Dedifferentiated amniotic fluid mesenchymal stem cell (primary cell): ENCODE data around the gene LYST.
"Not testable (repeated sequence)": the region's sequence is repeated elsewhere in the genome, so short reads cannot be mapped to it uniquely, and the experiment has no call there.

Source experiments
- DNase-seq: peaks from one replicate; pipeline ENCODE4 v3.0.0-alpha.2; 2016; ENCODE audit errors: extremely low spot score

The LYST gene, protein sequence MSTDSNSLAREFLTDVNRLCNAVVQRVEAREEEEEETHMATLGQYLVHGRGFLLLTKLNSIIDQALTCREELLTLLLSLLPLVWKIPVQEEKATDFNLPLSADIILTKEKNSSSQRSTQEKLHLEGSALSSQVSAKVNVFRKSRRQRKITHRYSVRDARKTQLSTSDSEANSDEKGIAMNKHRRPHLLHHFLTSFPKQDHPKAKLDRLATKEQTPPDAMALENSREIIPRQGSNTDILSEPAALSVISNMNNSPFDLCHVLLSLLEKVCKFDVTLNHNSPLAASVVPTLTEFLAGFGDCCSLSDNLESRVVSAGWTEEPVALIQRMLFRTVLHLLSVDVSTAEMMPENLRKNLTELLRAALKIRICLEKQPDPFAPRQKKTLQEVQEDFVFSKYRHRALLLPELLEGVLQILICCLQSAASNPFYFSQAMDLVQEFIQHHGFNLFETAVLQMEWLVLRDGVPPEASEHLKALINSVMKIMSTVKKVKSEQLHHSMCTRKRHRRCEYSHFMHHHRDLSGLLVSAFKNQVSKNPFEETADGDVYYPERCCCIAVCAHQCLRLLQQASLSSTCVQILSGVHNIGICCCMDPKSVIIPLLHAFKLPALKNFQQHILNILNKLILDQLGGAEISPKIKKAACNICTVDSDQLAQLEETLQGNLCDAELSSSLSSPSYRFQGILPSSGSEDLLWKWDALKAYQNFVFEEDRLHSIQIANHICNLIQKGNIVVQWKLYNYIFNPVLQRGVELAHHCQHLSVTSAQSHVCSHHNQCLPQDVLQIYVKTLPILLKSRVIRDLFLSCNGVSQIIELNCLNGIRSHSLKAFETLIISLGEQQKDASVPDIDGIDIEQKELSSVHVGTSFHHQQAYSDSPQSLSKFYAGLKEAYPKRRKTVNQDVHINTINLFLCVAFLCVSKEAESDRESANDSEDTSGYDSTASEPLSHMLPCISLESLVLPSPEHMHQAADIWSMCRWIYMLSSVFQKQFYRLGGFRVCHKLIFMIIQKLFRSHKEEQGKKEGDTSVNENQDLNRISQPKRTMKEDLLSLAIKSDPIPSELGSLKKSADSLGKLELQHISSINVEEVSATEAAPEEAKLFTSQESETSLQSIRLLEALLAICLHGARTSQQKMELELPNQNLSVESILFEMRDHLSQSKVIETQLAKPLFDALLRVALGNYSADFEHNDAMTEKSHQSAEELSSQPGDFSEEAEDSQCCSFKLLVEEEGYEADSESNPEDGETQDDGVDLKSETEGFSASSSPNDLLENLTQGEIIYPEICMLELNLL (N-terminal part only)

DNA sequence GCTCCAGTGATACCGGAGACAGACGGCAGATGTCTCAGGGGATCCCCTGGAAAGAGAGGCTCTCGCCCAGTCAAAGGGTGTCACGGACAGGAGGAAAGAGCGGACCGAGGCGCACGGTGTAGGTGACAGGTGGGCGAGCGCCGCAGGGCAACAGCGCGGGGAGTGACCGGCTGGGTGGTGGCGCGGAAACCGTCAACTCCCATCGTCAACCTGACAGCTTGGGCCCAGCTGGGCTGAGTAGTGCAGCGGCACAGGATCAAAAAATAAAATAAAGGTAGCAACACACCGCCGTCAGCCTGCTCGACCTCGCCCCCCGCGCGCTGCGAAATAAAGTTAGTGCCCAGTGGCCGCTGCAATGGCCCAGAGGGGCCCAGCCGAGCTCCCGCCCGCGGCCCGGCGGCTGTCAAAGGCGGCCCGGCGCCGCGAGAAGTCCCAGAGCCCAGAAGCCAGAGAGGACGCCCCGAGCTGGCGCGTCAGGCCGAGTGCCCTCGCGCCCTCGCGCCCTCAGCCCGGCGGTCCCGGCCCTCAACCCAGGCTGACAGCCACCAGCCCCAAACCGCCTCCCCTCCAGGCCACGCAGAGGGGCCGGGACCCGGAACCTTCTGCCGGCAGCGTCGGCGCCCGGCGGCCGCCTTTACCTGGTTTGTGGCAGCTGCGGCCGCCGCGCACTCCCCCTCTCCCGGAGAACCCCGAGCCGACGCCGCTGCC, at the start of gene LYST:
Gene LYST, minus strand, starts transcription at position 702 of the 708 bp plus-strand sequence. CDS start 36,489 bp downstream, outside the sequence.
- no peak for DNase-seq

GRCh38 chr1:235915489-235915888, 48.8 kb upstream of the LYST start:
- DNase-seq, result not testable (repeated sequence)

- no peak for DNase-seq
Measured at GRCh38 chr1:235913311-235913710, 46.6 kb upstream of the LYST start.

GRCh38 chr1:235911876-235912275, 45.2 kb upstream of the LYST start:
- no peak for DNase-seq

GRCh38 chr1:235911300-235911662, 44.6 kb upstream of the LYST start:
- no peak for DNase-seq

- DNase-seq, result peak; percentile 86
Measured at GRCh38 chr1:235910357-235911299, 43.9 kb upstream of the LYST start.

DNA sequence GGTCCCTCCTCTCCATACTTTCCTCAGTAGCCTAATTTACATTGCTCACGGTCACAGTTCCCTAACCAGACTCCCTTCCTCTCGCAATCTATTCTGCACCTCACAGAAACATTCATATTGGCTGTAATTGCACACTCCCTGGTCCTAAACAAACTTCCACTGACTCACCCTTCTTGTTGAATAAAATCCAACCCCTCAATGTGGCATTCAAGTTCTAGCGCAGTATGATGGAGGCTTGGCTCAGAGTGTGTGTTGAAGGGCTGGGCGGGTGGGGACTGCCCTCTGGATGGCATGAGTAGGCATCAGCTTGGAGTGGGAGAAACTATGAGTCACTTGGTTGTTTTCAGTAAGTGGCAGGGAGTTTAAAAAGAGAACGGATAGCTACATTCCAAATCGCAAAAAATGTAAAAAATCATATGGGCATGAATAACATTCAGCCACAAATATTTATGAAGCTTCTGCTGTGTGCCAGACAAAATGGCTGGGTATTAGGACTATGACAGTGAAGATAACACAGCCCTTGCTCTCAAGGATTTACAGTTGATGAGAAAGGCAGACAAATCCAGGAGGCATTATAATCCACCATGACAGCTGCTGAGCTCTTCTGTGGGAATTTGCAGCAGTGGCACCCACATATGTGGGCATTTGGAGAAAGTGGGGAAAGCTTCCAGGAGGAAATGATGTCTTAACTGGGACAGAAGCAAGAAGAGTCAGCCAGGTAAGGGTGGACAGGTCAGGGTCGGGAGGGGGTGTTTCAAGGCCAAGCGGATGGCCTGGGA, 42.2 kb upstream of the LYST start:
- DNase-seq, result peak; percentile 87

GRCh38 chr1:235907897-235908240, 41.2 kb upstream of the LYST start:
- no peak for DNase-seq

DNA sequence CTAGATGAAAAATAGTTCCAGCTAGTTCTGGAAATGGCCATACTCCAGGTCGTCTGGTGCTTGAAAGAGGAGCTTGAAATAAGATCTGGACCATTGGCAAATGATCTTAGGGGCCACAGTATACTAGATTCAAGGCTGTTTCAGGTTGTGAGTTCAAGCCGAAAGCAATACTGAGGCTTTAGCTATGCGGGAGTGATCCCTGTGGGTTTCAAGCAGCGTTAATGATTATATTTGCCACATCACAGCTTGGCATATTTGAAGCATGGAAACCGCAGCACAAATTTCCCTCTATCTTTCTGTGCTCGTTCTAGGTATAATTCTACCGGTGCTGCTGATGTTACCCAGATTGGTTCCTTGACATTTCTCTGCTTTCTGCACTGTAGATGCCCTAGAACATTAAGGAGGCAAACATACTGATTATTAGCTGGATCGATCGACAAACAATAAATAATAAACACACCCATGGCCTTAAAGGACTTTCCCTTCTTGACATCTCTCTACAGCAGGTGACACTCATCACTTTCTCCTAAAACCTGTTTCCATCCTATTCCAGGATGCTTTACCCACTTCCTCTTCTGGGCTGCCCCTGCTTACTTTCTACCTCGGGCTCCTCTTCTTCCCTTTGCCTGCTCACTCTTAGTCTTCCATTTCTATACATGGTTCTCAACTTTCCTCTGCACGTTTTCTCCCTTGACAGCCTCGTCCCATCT, 40.6 kb upstream of the LYST start:
- no peak for DNase-seq

DNA sequence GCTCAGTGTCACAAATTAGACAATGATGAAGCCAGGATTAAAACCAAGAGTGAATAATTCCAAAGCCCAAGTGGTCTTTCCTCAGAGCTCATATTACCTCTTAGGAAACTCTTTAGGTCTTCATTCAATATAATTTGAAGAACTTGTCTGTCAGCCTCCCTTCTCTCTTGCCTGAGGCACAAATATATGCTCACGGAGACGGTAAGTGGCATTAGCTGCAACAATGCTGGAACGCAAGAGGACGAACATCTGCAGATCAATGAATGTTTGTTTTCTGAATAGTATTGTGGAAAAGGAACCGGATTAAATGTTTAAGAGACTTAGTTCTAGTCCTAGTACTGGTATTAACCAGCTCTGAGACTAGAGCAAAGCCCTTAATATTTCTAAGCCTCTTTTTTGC, 39.7 kb upstream of the LYST start:
- no peak for DNase-seq

DNA sequence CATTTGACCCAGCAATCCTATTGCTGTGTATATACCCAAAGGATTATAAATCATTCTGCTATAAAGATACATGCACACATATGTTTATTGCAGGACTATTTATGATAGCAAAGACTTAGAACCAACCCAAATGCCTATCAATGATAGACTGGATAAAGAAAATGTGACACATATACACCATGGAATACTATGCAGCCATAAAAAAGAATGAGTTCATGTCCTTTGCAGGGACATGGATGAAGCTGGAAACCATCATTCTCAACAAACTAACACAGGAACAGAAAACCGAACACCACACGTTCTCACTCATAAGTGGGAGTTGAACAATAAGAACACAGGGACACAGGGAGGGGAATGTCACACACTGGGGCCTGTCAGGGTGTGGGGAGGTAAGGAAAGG, 37.1 kb upstream of the LYST start:
- DNase-seq, result not testable (repeated sequence)

GRCh38 chr1:235902677-235903542, 36.2 kb upstream of the LYST start:
- no peak for DNase-seq

DNA sequence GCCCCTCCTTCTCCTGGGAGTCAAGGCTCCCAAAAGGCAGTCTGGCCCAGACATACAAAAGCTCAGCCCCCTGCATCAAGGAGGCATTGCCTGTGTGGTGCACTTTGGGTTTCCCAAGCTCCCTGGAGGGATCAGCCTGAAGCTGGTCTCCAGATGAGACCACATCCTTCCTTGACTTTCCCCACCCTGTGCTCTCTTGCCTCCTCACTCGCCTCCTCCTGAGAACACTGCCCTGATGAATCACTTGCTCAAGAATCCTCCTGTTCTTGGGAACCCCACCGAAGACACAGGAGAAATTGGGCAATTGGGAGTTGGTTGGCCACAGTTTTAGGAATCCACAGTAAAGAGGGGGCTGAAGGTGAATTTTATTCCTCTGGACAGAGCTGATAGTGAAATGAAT, 34.8 kb upstream of the LYST start:
- no peak for DNase-seq

DNA sequence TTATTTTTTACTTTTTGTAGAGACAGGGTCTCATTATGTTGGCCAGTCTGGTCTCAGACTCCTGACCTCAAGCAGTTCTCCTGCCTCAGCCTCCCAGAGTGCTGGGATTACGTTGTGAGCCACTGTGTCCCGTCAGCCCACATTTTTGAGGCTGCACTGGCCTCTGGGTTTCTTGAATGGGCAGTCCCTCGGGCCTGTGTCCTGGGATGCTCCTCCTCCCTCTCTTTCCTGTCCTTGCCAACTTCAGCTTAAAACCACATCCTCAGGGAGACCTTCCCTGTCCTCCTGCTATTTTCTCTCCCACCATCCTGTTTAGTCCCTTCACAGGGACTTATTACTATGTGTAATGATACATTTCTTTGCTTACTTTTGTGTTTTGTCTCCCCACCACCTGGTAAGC, 31.4 kb upstream of the LYST start:
- DNase-seq, result no peak

DNA sequence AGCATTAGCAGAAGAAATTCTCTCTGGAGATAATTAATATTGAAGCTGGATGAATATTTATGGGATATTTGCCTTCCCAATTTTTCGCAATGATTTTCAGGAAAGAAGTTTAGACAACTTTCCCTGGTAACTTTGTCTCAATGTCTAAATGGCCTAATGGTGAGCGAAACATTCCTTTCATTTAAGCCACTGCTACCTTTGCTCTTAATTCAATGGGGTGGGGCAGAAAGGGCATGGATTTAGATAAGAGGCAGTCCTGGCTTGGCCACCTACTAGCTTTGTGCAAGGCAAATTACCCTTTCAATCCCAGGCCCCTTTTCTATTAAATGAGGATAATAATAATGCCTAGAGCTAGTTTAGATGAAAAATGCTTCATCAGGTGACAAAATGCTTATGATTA, 27.1 kb upstream of the LYST start:
- DNase-seq, result no peak

DNA sequence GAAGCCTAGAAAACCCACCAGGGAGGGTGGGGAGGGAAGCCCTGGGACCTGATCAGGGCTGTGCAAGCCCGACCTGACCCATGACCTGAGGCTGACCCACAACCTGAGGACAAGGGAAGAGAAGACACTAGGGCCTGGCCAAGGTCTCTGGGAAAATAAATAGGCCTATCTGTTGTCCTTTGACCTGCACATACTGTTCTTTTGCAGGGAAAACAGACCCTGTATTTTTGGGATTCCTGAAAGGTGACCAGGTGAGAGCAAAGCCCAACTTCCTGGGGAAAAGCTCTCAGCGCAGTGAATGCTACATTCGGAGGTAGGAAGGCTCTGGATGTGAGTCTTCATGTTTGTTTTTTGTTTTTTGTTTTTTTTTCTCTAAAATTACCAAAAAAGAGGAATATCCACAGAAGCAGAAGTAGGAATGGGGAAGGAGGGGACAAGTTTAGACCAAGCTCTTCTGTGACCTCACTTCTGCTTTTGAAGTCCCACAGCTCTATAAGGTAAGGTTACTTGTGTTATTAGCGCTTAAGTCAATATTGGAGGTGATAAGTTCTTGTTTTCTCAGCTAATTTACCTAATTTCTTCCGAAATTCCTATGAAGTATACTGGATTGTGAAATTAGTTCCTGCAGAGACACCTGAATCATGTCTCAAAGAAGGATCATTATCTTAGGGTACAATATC, 26.2 kb upstream of the LYST start:
- DNase-seq, result no peak

DNA sequence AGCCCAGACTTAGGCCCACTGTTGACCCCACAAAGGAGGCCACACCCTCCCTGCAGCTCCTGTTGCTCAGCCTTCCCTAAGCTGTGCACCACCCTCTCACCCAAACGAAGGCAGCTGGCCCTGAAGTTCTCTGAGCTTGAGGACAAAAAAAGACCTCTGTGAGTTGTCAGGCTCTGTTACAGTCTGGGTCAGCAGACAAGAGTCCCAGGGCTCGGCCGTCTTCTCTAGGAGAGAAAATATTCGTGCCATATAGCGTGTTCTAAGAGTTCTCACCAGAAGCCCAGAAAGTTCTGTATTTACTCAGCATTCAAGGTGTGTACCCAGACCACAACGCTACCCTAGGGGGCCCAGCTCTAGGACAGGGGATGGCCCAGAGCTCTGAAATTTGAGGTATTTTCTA, 25.5 kb upstream of the LYST start:
- DNase-seq, result no peak
